Measurements from ENCODE around the gene TRPC4AP. TPM values are rescaled to one million over a fixed set of nuclear protein-coding genes. Genes with fewer than 3 reads are reported as not detected.

The TRPC4AP gene
- total and polyA plus RNA-seq, 2 of the 8 experiments (the other 6 are each of a cell fraction or from before 2014, with no cell fraction given) = 73.1 to 74.8 TPM

- DNase-seq (ENCODE audit: low read depth in 1 of 2, low spot score in 2 of 2) = no peak
- Histone ChIP-seq H4K8ac (ENCODE audit: extremely low read depth, insufficient read depth, low read length) (no peak overlapping the region), H4K20me1 (replicated peaks in 1 of 2; ENCODE audit: control insufficient read depth in 1 of 2, insufficient read depth in 2 of 2, low read length in 2 of 2) (peaks cover 0 to 1% of the 10 kb centered on the region in 2 experiments), H2BK120ac (replicated peaks; ENCODE audit: low read depth, low read length) (no peak overlapping the region), H3K36me3 (ENCODE audit: control insufficient read depth in 2 of 4, insufficient read depth in 4 of 4, low read length in 3 of 4) (peaks cover 0 to 4% (median 1%) of the 10 kb centered on the region in 4 experiments; a peak in 1 of 8 replicates), H3K9ac (replicated peaks in 1 of 4; ENCODE audit: extremely low read depth in 1 of 4, low read depth in 3 of 4, low read length in 3 of 4) (peak overlapping the region in 3 of 4 experiments; percentile 49 to 77 (median 69); a peak in 4 of 7 replicates), H3K79me1 (ENCODE audit: low read depth, low read length) (no peaks in the 10 kb centered on the region), H3K27ac (ENCODE audit: low read depth, low read length) (no peak overlapping the region), H3K23ac (ENCODE audit: insufficient read length) (no peak overlapping the region), H2BK12ac (ENCODE audit: low read depth, low read length) (0 out of 2 replicates have a peak overlapping the region, but pooled peaks have one; percentile 72), H2BK15ac (ENCODE audit: low read length) (no peak overlapping the region), H3K56ac (replicated peaks; ENCODE audit: insufficient read length, low read depth, low read length) (no peak overlapping the region), H4K91ac (replicated peaks; ENCODE audit: insufficient read length, low read length) (no peak overlapping the region), H3K4me1 (replicated peaks in 1 of 4; ENCODE audit: control insufficient read depth in 3 of 4, insufficient read depth in 4 of 4, low read length in 3 of 4) (peaks cover 0 to 12% (median under 1%) of the 10 kb centered on the region in 4 experiments; a peak in 3 of 7 replicates), H3K23me2 (ENCODE audit: low read depth, low read length) (peaks cover 4% of the 10 kb centered on the region; the same call in 1 of the 2 replicates), H3K4me2 (ENCODE audit: insufficient read depth in 1 of 2, low read depth in 2 of 2, low read length in 2 of 2) (peak overlapping the region; percentile 77 to 78), H3K4me3 (ENCODE audit: extremely low read depth in 1 of 4, insufficient read depth in 2 of 4, low read depth in 3 of 4, low read length in 4 of 4) (peak overlapping the region; percentile 64 to 91 (median 74)), H3K27me3 (replicated peaks in 1 of 4; ENCODE audit: control insufficient read depth in 3 of 4, extremely low read depth in 1 of 4, insufficient read depth in 3 of 4, low read length in 3 of 4) (peaks cover 0 to 5% (median 1%) of the 10 kb centered on the region in 4 experiments; a peak in 3 of 7 replicates), H3K4ac (replicated peaks; ENCODE audit: insufficient read length, low read depth, low read length) (no peak overlapping the region), H2BK5ac (ENCODE audit: low read depth, low read length) (0 out of 2 replicates have a peak overlapping the region, but pooled peaks have one; percentile 40), H3K9me3 (ENCODE audit: insufficient read depth in 2 of 2, low read depth in 1 of 2, low read length in 1 of 2) (no peaks in the 10 kb centered on the region), H3K18ac (ENCODE audit: extremely low read depth, low read length) (no peak overlapping the region), H3K14ac (ENCODE audit: insufficient read length) (no peak overlapping the region), H2AFZ (ENCODE audit: low read length) (no peak overlapping the region), H3K79me2 (ENCODE audit: control insufficient read depth in 1 of 2, insufficient read depth in 2 of 2, low read length in 2 of 2) (no peaks in the 10 kb centered on the region), H2BK20ac (ENCODE audit: low read length) (no peak overlapping the region), H4K5ac (ENCODE audit: insufficient read length, low read depth, low read length) (no peak overlapping the region), H2AK5ac (ENCODE audit: low read depth, low read length) (no peak overlapping the region)
- ChIA-PET POLR2A (ENCODE audit: partially characterized antibody) (interaction anchor here (0.7 to 2.0 kb wide), 11 partner anchors 8 to 329 kb away, joined by 3 to 8 read pairs (median 3); partner anchors contain the start of genes ACSS2 and GGT7), CTCF (ENCODE audit: partially characterized antibody) (interaction anchor here (3.3 kb wide), 1 partner anchor 80 kb away, joined by 48 read pairs; the partner anchor contains the start of genes ACSS2 and GGT7)
- FAIRE-seq = no peak
- TF ChIP-seq MAX (IDR thresholded peaks at IDR 0.05) (peak; percentile 60; the same call in 1 of the 2 replicates), USF2 (IDR thresholded peaks at IDR 0.05; ENCODE audit: low read length) (0 out of 2 replicates have a peak, but pooled peaks have one; percentile 25), FOSL1 (IDR thresholded peaks at IDR 0.05; ENCODE audit: insufficient read depth, low read depth, low read length) (no peak)
- 35% methylated on average over 13 of the region's 13 CpGs; no CpG with 5 or more reads in 1 of the 2 experiments for WGBS, 2 experiments (ENCODE audit: extremely low coverage in 1 of 2, insufficient coverage in 1 of 2, insufficient read length in 1 of 2, insufficient replicate concordance in 2 of 2, low coverage in 1 of 2, low lambda C conversion rate in 2 of 2, missing lambda C conversion rate in 1 of 2)
Observed at GRCh38 chr20:34954904-34955230, 137.7 kb downstream of the TRPC4AP start.

Data from H1 (cell line).